Stimulated activated CD4-positive, alpha-beta T cell treated with anti-CD3 and anti-CD28 coated beads, Interleukin-2, amount 100 ng/mL, for 24 hours (primary cell): ENCODE results near the gene TOLLIP.

Experiments
- DNase-seq, 2 donors: peaks; one replicate each; pipeline ENCODE4 v3.0.0-alpha.2; 2020

Gene TOLLIP

GRCh38 chr11:1297011-1297575 is 12.3 kb downstream of the TOLLIP start:
- DNase-seq: no peak

GRCh38 chr11:1296287-1296686 is 13.1 kb downstream of the TOLLIP start:
- DNase-seq: no peak

- no peak for DNase-seq
Observed at GRCh38 chr11:1295591-1295990, 13.8 kb downstream of the TOLLIP start.

GRCh38 chr11:1295086-1295485 is 14.3 kb downstream of the TOLLIP start:
- no peak for DNase-seq

GRCh38 chr11:1293619-1294015 is 15.8 kb downstream of the TOLLIP start:
- DNase-seq: peak in 1 of 2 donors; percentile 18

- DNase-seq: no peak
Observed at GRCh38 chr11:1292644-1293618, 16.5 kb downstream of the TOLLIP start.

- no peak for DNase-seq
Observed at GRCh38 chr11:1292018-1292643, 17.3 kb downstream of the TOLLIP start.

- DNase-seq: no peak
Observed at GRCh38 chr11:1291295-1292017, 18.0 kb downstream of the TOLLIP start.

- no peak for DNase-seq
Observed at GRCh38 chr11:1290052-1291040, 19.1 kb downstream of the TOLLIP start.

GRCh38 chr11:1289211-1289935 is 20.1 kb downstream of the TOLLIP start:
- no peak for DNase-seq

GRCh38 chr11:1288426-1289151 is 20.8 kb downstream of the TOLLIP start:
- no peak for DNase-seq

GRCh38 chr11:1287928-1288327 is 21.5 kb downstream of the TOLLIP start:
- no peak for DNase-seq

GRCh38 chr11:1285876-1286275 is 23.6 kb downstream of the TOLLIP start:
- no peak for DNase-seq

GRCh38 chr11:1285316-1285744 is 24.1 kb downstream of the TOLLIP start:
- DNase-seq: no peak

- no peak for DNase-seq
Observed at GRCh38 chr11:1283906-1284305, 25.5 kb downstream of the TOLLIP start.

- no peak for DNase-seq
Observed at GRCh38 chr11:1283091-1283511, 26.3 kb downstream of the TOLLIP start.

- no peak for DNase-seq
Observed at GRCh38 chr11:1281974-1282365, 27.5 kb downstream of the TOLLIP start.

GRCh38 chr11:1281326-1281973 is 28.0 kb downstream of the TOLLIP start:
- no peak for DNase-seq

- no peak for DNase-seq
Observed at GRCh38 chr11:1280116-1281035, 29.1 kb downstream of the TOLLIP start.
